HCT116 (cell line): ENCODE data around the gene AOPEP. TPM values are rescaled to one million over a fixed set of nuclear protein-coding genes. Genes with fewer than 3 reads are reported as not detected.
A peak's percentile ranks its signal among the peaks of the same experiment; 100 is the strongest.

Experiments
- ATAC-seq: fragments of 200-7000 bp; cut with Tn5 transposase; 2 replicates; pipeline ENCODE4 v1.9.1; 2020; ENCODE audit warnings: mild to moderate bottlenecking, moderate library complexity
- BruUV-seq: library from RNA; stranded (reverse); fragments of 400-500 nt; replicated peaks from 2 replicates; lab custom pipeline; 2021; lab: Mats Ljungman, UMichigan
- CTCF ChIA-PET: fragments of 300-600 bp; sonication (Branson Sonifier 250); formaldehyde crosslinking; loops from one replicate; lab custom pipeline; 2021; ENCODE audit warnings: antibody characterized with exemption; lab: Charles Lee
- POLR2A ChIA-PET: fragments of 300-600, 350-600 bp; sonication (Branson Sonifier 250); formaldehyde crosslinking; loops from one replicate; lab custom pipeline; 2021; ENCODE audit warnings: antibody characterized with exemption; lab: Charles Lee
- RAD21 ChIA-PET, 2 experiments: fragments of 300-600 bp; sonication (Branson Sonifier 250); formaldehyde crosslinking; loops; one replicate each; lab custom pipeline; 2023; ENCODE audit warnings: low total read pairs in 2 of 2; ENCODE audit not compliant: uncharacterized antibody in 2 of 2, unreplicated experiment in 2 of 2, low non-redundant PET in 1 of 2; lab: Charles Lee
- DNase-seq: peaks from one replicate; pipeline ENCODE4 v3.0.0-alpha.2; 2010; ENCODE audit warnings: low read depth, low spot score
- H2AFZ ChIP-seq: fragments of 200-600 bp; shearing (Covaris generic), sonication (generic); 2 replicates; pipeline ENCODE4 v1.6.1; 2017; ENCODE audit warnings: low read depth, mixed run types, mixed read lengths, antibody characterized with exemption, low read length; ENCODE audit not compliant: poor library complexity, severe bottlenecking
- H3K27ac ChIP-seq: 2 replicates; pipeline ENCODE4 v1.5.1; 2012; ENCODE audit warnings: low read depth, low read length
- H3K27me3 ChIP-seq: fragments of 200-600 bp; sonication (generic); 2 replicates; pipeline ENCODE4 v1.6.1; 2016; ENCODE audit warnings: mixed run types, low read length, mixed read lengths; ENCODE audit not compliant: insufficient read depth
- H3K36me3 ChIP-seq, 2 experiments: fragments of 200-500 bp in 1 of 2; fragments of 200-600 bp in 1 of 2; sonication (Bioruptor generic) in 1 of 2; sonication (generic) in 1 of 2; 2 replicates each; pipeline versions ENCODE4 v1.5.1 to v1.6.1; 2014 to 2016; ENCODE audit warnings: low read length in 2 of 2, inconsistent platforms in 1 of 2, mixed read lengths in 1 of 2, mixed run types in 1 of 2; ENCODE audit not compliant: insufficient read depth in 2 of 2, control insufficient read depth in 1 of 2
- H3K4me1 ChIP-seq, 2 experiments: fragments of 200-600 bp in 1 of 2; sonication (generic) in 1 of 2; 2 replicates each; pipeline versions ENCODE4 v1.5.1 to v1.6.1; 2012 to 2017; ENCODE audit warnings: low read length in 2 of 2, inconsistent platforms in 1 of 2, mild to moderate bottlenecking in 1 of 2, mixed read lengths in 1 of 2, mixed run types in 1 of 2, moderate library complexity in 1 of 2; ENCODE audit not compliant: insufficient read depth in 2 of 2, control insufficient read depth in 1 of 2
- H3K4me2 ChIP-seq: fragments of 200-600 bp; sonication (generic); 2 replicates; pipeline ENCODE4 v1.6.1; 2017; ENCODE audit warnings: mixed run types, low read length, mixed read lengths
- H3K4me3 ChIP-seq, 2 experiments: fragments of 200-600 bp in 1 of 2; sonication (generic) in 1 of 2; replicated peaks in 1 of 2; 2 replicates each; pipeline ENCODE4 v1.5.1; 2011 to 2016; ENCODE audit warnings: low read length in 2 of 2, control low read depth in 1 of 2, low read depth in 1 of 2, mild to moderate bottlenecking in 1 of 2, mixed read lengths in 1 of 2, mixed run types in 1 of 2
- H3K79me2 ChIP-seq: fragments of 200-600 bp; sonication (generic); 2 replicates; pipeline ENCODE4 v1.6.1; 2017; ENCODE audit warnings: mild to moderate bottlenecking, mixed run types, low read length, moderate library complexity, mixed read lengths; ENCODE audit not compliant: insufficient read depth
- H3K9ac ChIP-seq: fragments of 200-600 bp; sonication (generic); 2 replicates; pipeline ENCODE4 v1.6.1; 2016; ENCODE audit warnings: low read length, mixed read lengths
- H3K9me2 ChIP-seq: fragments of 200-600 bp; sonication (generic), shearing (Covaris generic); 2 replicates; pipeline ENCODE4 v1.6.1; 2017; ENCODE audit warnings: mixed run types, mild to moderate bottlenecking, moderate library complexity; ENCODE audit not compliant: insufficient read depth
- H3K9me3 ChIP-seq, 2 experiments: fragments of 200-500 bp in 1 of 2; fragments of 200-600 bp in 1 of 2; sonication (Bioruptor generic) in 1 of 2; sonication (generic) in 1 of 2; 2 replicates each; pipeline ENCODE4 v1.6.1; 2014 to 2017; ENCODE audit warnings: low read length in 2 of 2, mixed read lengths in 2 of 2, inconsistent platforms in 1 of 2, low read depth in 1 of 2, mild to moderate bottlenecking in 1 of 2, mixed run types in 1 of 2, moderate library complexity in 1 of 2; ENCODE audit not compliant: control insufficient read depth in 1 of 2, insufficient read depth in 1 of 2
- H4K20me1 ChIP-seq: fragments of 200-600 bp; sonication (generic), shearing (Covaris generic); 2 replicates; pipeline ENCODE4 v1.6.1; 2017; ENCODE audit warnings: mixed run types, mild to moderate bottlenecking, moderate library complexity; ENCODE audit not compliant: insufficient read depth
- ATF3 ChIP-seq: IDR thresholded peaks from 2 replicates; pipeline ENCODE4 v1.6.1; 2012
- CEBPB ChIP-seq: IDR thresholded peaks from 2 replicates; pipeline ENCODE4 v1.6.1; 2012; ENCODE audit warnings: low read depth
- EGR1 ChIP-seq: IDR thresholded peaks from 2 replicates; pipeline ENCODE4 v1.6.1; 2012; ENCODE audit warnings: low read depth
- ELF1 ChIP-seq: IDR thresholded peaks from 2 replicates; pipeline ENCODE4 v1.6.1; 2012; ENCODE audit warnings: low read depth, borderline replicate concordance
- EZH2 ChIP-seq: fragments of 200-600 bp; sonication (generic); IDR thresholded peaks from 2 replicates; pipeline ENCODE4 v1.6.1; 2017; ENCODE audit warnings: antibody characterized with exemption, mixed run types
- EZH2phosphoT487 ChIP-seq: fragments of 200-600 bp; IDR thresholded peaks from 2 replicates; pipeline ENCODE4 v1.6.1; 2018; ENCODE audit warnings: antibody characterized with exemption, borderline replicate concordance
- FOSL1 ChIP-seq: IDR thresholded peaks from 2 replicates; pipeline ENCODE4 v1.6.1; 2012; ENCODE audit warnings: low read depth
- POLR2AphosphoS5 ChIP-seq: IDR thresholded peaks from 2 replicates; pipeline ENCODE4 v1.6.1; 2011; ENCODE audit warnings: mild to moderate bottlenecking, low read depth, low read length, moderate library complexity
- RAD21 ChIP-seq: IDR thresholded peaks from 2 replicates; pipeline ENCODE4 v1.6.1; 2012; ENCODE audit warnings: low read depth, mild to moderate bottlenecking
- REST ChIP-seq: IDR thresholded peaks from 2 replicates; pipeline ENCODE4 v1.6.1; 2012; ENCODE audit warnings: low read depth
- SP1 ChIP-seq: IDR thresholded peaks from 2 replicates; pipeline ENCODE4 v1.6.1; 2012; ENCODE audit warnings: low read depth
- YY1 ChIP-seq: IDR thresholded peaks from 2 replicates; pipeline ENCODE4 v1.6.1; 2011; ENCODE audit warnings: low read length, low read depth, moderate library complexity, mild to moderate bottlenecking; ENCODE audit not compliant: insufficient replicate concordance; ENCODE audit errors: extremely low read depth
- ZBTB33 ChIP-seq: IDR thresholded peaks from 2 replicates; pipeline ENCODE4 v1.6.1; 2011; ENCODE audit warnings: mild to moderate bottlenecking, low read length, moderate library complexity; ENCODE audit not compliant: insufficient replicate concordance; ENCODE audit errors: extremely low read depth
- ZFX ChIP-seq: fragments of 450-650 bp; IDR thresholded peaks from 2 replicates; pipeline ENCODE4 v1.6.1; 2017
- intact Hi-C: fragments of 100-400 bp; cut with micrococcal nuclease; formaldehyde crosslinking; loops from 2 replicates; pipeline ENCODE4 v1.10.0; 2022
- total RNA-seq: library from RNA; stranded (reverse); gene quantifications from one replicate; pipeline ENCODE4 v1.2.1, GENCODE V29; 2021; ENCODE audit not compliant: unreplicated experiment

Gene AOPEP
- total RNA-seq, 1 experiment from 2014 or later: 15.1 TPM

- TF ChIP-seq REST: no peak
- no peak for TF ChIP-seq EZH2phosphoT487
- no peak for TF ChIP-seq YY1
- no peak for TF ChIP-seq ATF3
- TF ChIP-seq SP1: peak; percentile 69
Observed at GRCh38 chr9:94726495-94727191, at the start of gene AOPEP (continued).

- H2AFZ ChIP-seq: no peak overlapping the region
- ChIA-PET POLR2A (no interaction called here), CTCF (interaction anchor here (1.3 to 1.7 kb wide), 3 partner anchors 9 to 450 kb away, joined by 3 to 6 read pairs (median 4); no protein-coding TSS in a partner anchor)
- TF ChIP-seq EZH2 (no peak), EGR1 (no peak), CEBPB (no peak), RAD21 (no peak), REST (no peak), ELF1 (no peak), POLR2AphosphoS5 (no peak), ZBTB33 (no peak), ATF3 (no peak), FOSL1 (no peak), ZFX (no peak)
Observed at GRCh38 chr9:94677929-94678328, 48.6 kb upstream of the AOPEP start.

More at GRCh38 chr9:94677929-94678328, 48.6 kb upstream of the AOPEP start:
- Histone ChIP-seq H3K4me1 (peaks cover 3 to 6% of the 10 kb centered on the region in 2 experiments; a peak in 3 of 4 replicates), H3K27me3 (peaks cover 16% of the 10 kb centered on the region; the same call in 1 of the 2 replicates), H3K27ac (no peak overlapping the region), H3K9me3 (no peaks in the 10 kb centered on the region), H3K9me2 (no peaks in the 10 kb centered on the region), H4K20me1 (no peaks in the 10 kb centered on the region), H3K4me3 (no peak overlapping the region), H3K79me2 (no peaks in the 10 kb centered on the region), H3K9ac (no peak overlapping the region), H3K36me3 (no peaks in the 10 kb centered on the region), H3K4me2 (no peak overlapping the region)
- DNase-seq: no peak
- BruUV-seq: no TSS peak
- no peak for ATAC-seq
- RAD21 ChIA-PET: no interaction called here
- intact Hi-C loops: no loop called here
